Mesenchymal stem cell (in vitro differentiated cells and primary cell): ENCODE results near the gene MN1.

Source experiments
- DNase-seq: peaks from one replicate; pipeline ENCODE4 v3.0.0-alpha.2; 2013
- H2AFZ ChIP-seq: one replicate; pipeline ENCODE4 v1.6.1; 2013; ENCODE audit warnings: low read depth, mild to moderate bottlenecking, control low read depth, inconsistent platforms, low read length, moderate library complexity
- H2AK5ac ChIP-seq: 2 replicates; pipeline ENCODE4 v1.6.1; 2013; ENCODE audit warnings: low read length, moderate library complexity, mild to moderate bottlenecking, inconsistent platforms; ENCODE audit not compliant: severe bottlenecking
- H2BK120ac ChIP-seq: one replicate; pipeline ENCODE4 v1.6.1; 2013; ENCODE audit warnings: low read depth, mild to moderate bottlenecking, inconsistent platforms, low read length, moderate library complexity
- H2BK12ac ChIP-seq, 2 experiments: one replicate each; pipeline ENCODE4 v1.6.1; 2013; ENCODE audit warnings: inconsistent platforms in 2 of 2, low read length in 2 of 2, mild to moderate bottlenecking in 2 of 2, moderate library complexity in 2 of 2, control low read depth in 1 of 2
- H2BK15ac ChIP-seq: one replicate; pipeline ENCODE4 v1.6.1; 2013; ENCODE audit warnings: mild to moderate bottlenecking, low read depth, inconsistent platforms; ENCODE audit not compliant: poor library complexity, severe bottlenecking
- H2BK5ac ChIP-seq: 2 replicates; pipeline ENCODE4 v1.6.1; 2013; ENCODE audit warnings: low read depth, mild to moderate bottlenecking, low read length, control low read depth, inconsistent platforms; ENCODE audit not compliant: poor library complexity, severe bottlenecking
- H3K14ac ChIP-seq, 2 experiments: one replicate each; pipeline ENCODE4 v1.6.1; 2013; ENCODE audit warnings: inconsistent platforms in 2 of 2, low read length in 2 of 2, control low read depth in 1 of 2, mild to moderate bottlenecking in 1 of 2, moderate library complexity in 1 of 2
- H3K18ac ChIP-seq, 2 experiments: one replicate each; pipeline ENCODE4 v1.6.1; 2013; ENCODE audit warnings: inconsistent platforms in 2 of 2, low read length in 2 of 2, control low read depth in 1 of 2, low read depth in 1 of 2, mild to moderate bottlenecking in 1 of 2
- H3K23ac ChIP-seq, 2 experiments: one replicate each; pipeline ENCODE4 v1.6.1; 2013; ENCODE audit warnings: inconsistent platforms in 2 of 2, low read length in 2 of 2, mild to moderate bottlenecking in 2 of 2, moderate library complexity in 2 of 2, control low read depth in 1 of 2
- H3K27ac ChIP-seq: 2 replicates; pipeline ENCODE4 v1.5.1; 2013; ENCODE audit warnings: mild to moderate bottlenecking, moderate library complexity, low read length, control low read depth, inconsistent platforms; ENCODE audit not compliant: poor library complexity, severe bottlenecking
- H3K27me3 ChIP-seq, 2 experiments: 2 replicates each; pipeline versions ENCODE4 v1.6.1 to v1.7.0; 2013; ENCODE audit warnings: low read length in 2 of 2, mild to moderate bottlenecking in 2 of 2, moderate library complexity in 2 of 2, control low read depth in 1 of 2, inconsistent platforms in 1 of 2; ENCODE audit not compliant: control insufficient read depth in 1 of 2, insufficient read depth in 1 of 2
- H3K36me3 ChIP-seq, 2 experiments: 2 replicates each; pipeline versions ENCODE4 v1.6.1 to v1.7.0; 2013; ENCODE audit warnings: low read length in 2 of 2, control low read depth in 1 of 2, inconsistent platforms in 1 of 2, low read depth in 1 of 2, mild to moderate bottlenecking in 1 of 2; ENCODE audit not compliant: insufficient read depth in 2 of 2, control insufficient read depth in 1 of 2
- H3K4ac ChIP-seq, 2 experiments: one replicate each; pipeline ENCODE4 v1.6.1; 2013; ENCODE audit warnings: inconsistent platforms in 2 of 2, low read length in 2 of 2, mild to moderate bottlenecking in 2 of 2, moderate library complexity in 2 of 2, control low read depth in 1 of 2, low read depth in 1 of 2
- H3K4me1 ChIP-seq: 2 replicates; pipeline ENCODE4 v1.6.1; 2013; ENCODE audit warnings: low read depth, low read length, control low read depth; ENCODE audit not compliant: control insufficient read depth, insufficient read depth
- H3K4me2 ChIP-seq: 2 replicates; pipeline ENCODE4 v1.6.1; 2013; ENCODE audit warnings: low read length, mild to moderate bottlenecking, inconsistent platforms; ENCODE audit not compliant: poor library complexity, severe bottlenecking
- H3K4me3 ChIP-seq, 2 experiments: 2 replicates each; pipeline versions ENCODE4 v1.5.1 to v1.7.0; 2013; ENCODE audit warnings: low read length in 2 of 2, mild to moderate bottlenecking in 2 of 2, control low read depth in 1 of 2, low read depth in 1 of 2; ENCODE audit not compliant: insufficient read depth in 1 of 2
- H3K79me1 ChIP-seq: replicated peaks from 2 replicates; pipeline ENCODE4 v1.6.1; 2013; ENCODE audit warnings: mild to moderate bottlenecking, control low read depth, low read length, inconsistent platforms; ENCODE audit not compliant: poor library complexity, severe bottlenecking
- H3K9ac ChIP-seq: 2 replicates; pipeline ENCODE4 v1.7.0; 2013; ENCODE audit warnings: mild to moderate bottlenecking, low read length, moderate library complexity
- H3K9me3 ChIP-seq: 2 replicates; pipeline ENCODE4 v1.7.0; 2013; ENCODE audit warnings: mild to moderate bottlenecking, low read length; ENCODE audit not compliant: control insufficient read depth
- H4K8ac ChIP-seq: one replicate; pipeline ENCODE4 v1.6.1; 2013; ENCODE audit warnings: inconsistent platforms, mild to moderate bottlenecking, low read length, moderate library complexity
- H4K91ac ChIP-seq: one replicate; pipeline ENCODE4 v1.6.1; 2013; ENCODE audit warnings: mild to moderate bottlenecking, low read length, inconsistent platforms
- WGBS: methylation state at CpG from one replicate; pipeline ENCODE4 v1.1.7; 2013; ENCODE audit warnings: mixed read lengths; 5-methylcytosine and 5-hydroxymethylcytosine counted together

Gene MN1

GRCh38 chr22:27756212-27756660 lies 45.3 kb downstream of the MN1 start:
- Histone ChIP-seq H3K4me1 (peaks cover 43% of the 10 kb centered on the region), H3K18ac (no peak overlapping the region), H3K4me2 (no peak overlapping the region), H3K4me3 (no peak overlapping the region), H3K27me3 (no peaks in the 10 kb centered on the region), H3K4ac (no peak overlapping the region), H2BK5ac (no peak overlapping the region), H3K23ac (no peak overlapping the region), H4K8ac (no peak overlapping the region), H4K91ac (no peak overlapping the region), H2BK12ac (no peak overlapping the region), H2AK5ac (no peak overlapping the region), H3K79me1 (peaks cover 57% of the 10 kb centered on the region), H3K36me3 (peaks cover 0 to 64% of the 10 kb centered on the region in 2 experiments), H2BK120ac (no peak overlapping the region), H2AFZ (no peak overlapping the region), H3K9ac (no peak overlapping the region), H3K27ac (no peak overlapping the region), H2BK15ac (no peak overlapping the region), H3K9me3 (no peaks in the 10 kb centered on the region), H3K14ac (no peak overlapping the region)
- WGBS = 92% methylated on average over 16 of the region's 16 CpGs
- DNase-seq = no peak

GRCh38 chr22:27755521-27756211 lies 45.9 kb downstream of the MN1 start:
- WGBS = 85% methylated on average over 19 of the region's 19 CpGs
- H2BK12ac ChIP-seq = no peak overlapping the region
- H3K9me3 ChIP-seq = no peaks in the 10 kb centered on the region
- H3K18ac ChIP-seq = no peak overlapping the region
- peaks cover 57% of the 10 kb centered on the region for H3K79me1 ChIP-seq
- no peak overlapping the region for H2AFZ ChIP-seq
- peaks cover 0 to 66% of the 10 kb centered on the region in 2 experiments for H3K36me3 ChIP-seq
- no peak overlapping the region for H2BK120ac ChIP-seq
- DNase-seq = no peak
- H3K4me1 ChIP-seq = peaks cover 47% of the 10 kb centered on the region
- H4K91ac ChIP-seq = no peak overlapping the region
- no peak overlapping the region for H4K8ac ChIP-seq
- H3K4ac ChIP-seq = no peak overlapping the region
- H3K4me3 ChIP-seq = no peak overlapping the region
- H3K23ac ChIP-seq = no peak overlapping the region
- no peak overlapping the region for H3K27ac ChIP-seq
- no peaks in the 10 kb centered on the region for H3K27me3 ChIP-seq
- H3K9ac ChIP-seq = no peak overlapping the region
- no peak overlapping the region for H2BK15ac ChIP-seq
- no peak overlapping the region for H3K4me2 ChIP-seq
- H3K14ac ChIP-seq = no peak overlapping the region
- no peak overlapping the region for H2BK5ac ChIP-seq
- H2AK5ac ChIP-seq = no peak overlapping the region

GRCh38 chr22:27754888-27755480 lies 46.6 kb downstream of the MN1 start:
- H2BK12ac ChIP-seq = no peak overlapping the region
- H2BK5ac ChIP-seq = no peak overlapping the region
- H3K9me3 ChIP-seq = no peaks in the 10 kb centered on the region
- H4K91ac ChIP-seq = no peak overlapping the region
- no peak overlapping the region for H3K9ac ChIP-seq
- H3K18ac ChIP-seq = no peak overlapping the region
- peaks cover 0 to 60% of the 10 kb centered on the region in 2 experiments for H3K36me3 ChIP-seq
- H2BK15ac ChIP-seq = no peak overlapping the region
- no peak overlapping the region for H2AFZ ChIP-seq
- H3K23ac ChIP-seq = no peak overlapping the region
- H3K14ac ChIP-seq = no peak overlapping the region
- H3K4me1 ChIP-seq = peaks cover 47% of the 10 kb centered on the region
- H2BK120ac ChIP-seq = no peak overlapping the region
- no peaks in the 10 kb centered on the region for H3K27me3 ChIP-seq
- H3K4me3 ChIP-seq = no peak overlapping the region
- H3K79me1 ChIP-seq = peaks cover 52% of the 10 kb centered on the region
- no peak overlapping the region for H3K4ac ChIP-seq
- H3K27ac ChIP-seq = no peak overlapping the region
- H4K8ac ChIP-seq = no peak overlapping the region
- no peak overlapping the region for H3K4me2 ChIP-seq
- 91% methylated on average over 8 of the region's 8 CpGs for WGBS
- no peak overlapping the region for H2AK5ac ChIP-seq
- no peak for DNase-seq

GRCh38 chr22:27754247-27754887 lies 47.2 kb downstream of the MN1 start:
- Histone ChIP-seq H3K4ac (no peak overlapping the region), H3K9me3 (no peaks in the 10 kb centered on the region), H3K27ac (peak overlapping the region; percentile 13), H2AFZ (no peak overlapping the region), H2BK5ac (no peak overlapping the region), H2BK12ac (no peak overlapping the region), H3K4me2 (peak overlapping the region; percentile 29), H4K91ac (no peak overlapping the region), H3K4me3 (no peak overlapping the region), H2BK120ac (no peak overlapping the region), H2BK15ac (no peak overlapping the region), H2AK5ac (no peak overlapping the region), H3K9ac (peak overlapping the region; percentile 4), H3K79me1 (peaks cover 48% of the 10 kb centered on the region), H4K8ac (no peak overlapping the region), H3K4me1 (peaks cover 53% of the 10 kb centered on the region), H3K23ac (no peak overlapping the region), H3K14ac (no peak overlapping the region), H3K36me3 (peaks cover 0 to 58% of the 10 kb centered on the region in 2 experiments), H3K27me3 (no peaks in the 10 kb centered on the region), H3K18ac (no peak overlapping the region)
- DNase-seq = no peak
- WGBS = 95% methylated on average over 18 of the region's 19 CpGs
